HL-60 (cell line): ENCODE results near the gene ACACB.

ENCODE experiments used
- DNase-seq, 2 experiments: peaks; one replicate each; pipeline ENCODE4 v3.0.0-alpha.2; 2010 to 2020; ENCODE audit warnings: low read depth in 1 of 2, low spot score in 1 of 2
- H3K27ac ChIP-seq: fragments of 250-450 bp; sonication (Bioruptor Pico); replicated peaks from 2 replicates; pipeline ENCODE4 v1.5.1; 2020; ENCODE audit warnings: mild to moderate bottlenecking, moderate library complexity
- H3K27me3 ChIP-seq: fragments of 250-450 bp; sonication (Bioruptor Pico); 2 replicates; pipeline ENCODE4 v1.5.1; 2021; ENCODE audit warnings: mild to moderate bottlenecking, moderate library complexity; ENCODE audit not compliant: insufficient read depth, poor library complexity, severe bottlenecking
- H3K4me3 ChIP-seq: replicated peaks from 2 replicates; pipeline ENCODE4 v1.5.1; 2011; ENCODE audit warnings: mild to moderate bottlenecking, control low read depth, low read length; ENCODE audit not compliant: insufficient read depth
- GABPA ChIP-seq: IDR thresholded peaks from 2 replicates; pipeline ENCODE4 v1.6.1; 2012; ENCODE audit warnings: low read depth
- POLR2AphosphoS5 ChIP-seq: IDR thresholded peaks from 2 replicates; pipeline ENCODE4 v1.6.1; 2012; ENCODE audit warnings: low read depth
- SPI1 ChIP-seq: IDR thresholded peaks from 2 replicates; pipeline ENCODE4 v1.6.1; 2012; ENCODE audit warnings: low read depth, mild to moderate bottlenecking, borderline replicate concordance
- TF ChIP-seq, protein P1 (sequence below): IDR thresholded peaks from 2 replicates; pipeline ENCODE4 v1.6.1; 2012; ENCODE audit warnings: low read depth; ENCODE audit not compliant: insufficient replicate concordance
- TF ChIP-seq, protein P2 (sequence below): IDR thresholded peaks from one replicate; pipeline ENCODE4 v1.5.1; 2011; ENCODE audit warnings: low read length, control low read depth, inconsistent platforms; ENCODE audit not compliant: insufficient read depth

The ACACB gene

DNA sequence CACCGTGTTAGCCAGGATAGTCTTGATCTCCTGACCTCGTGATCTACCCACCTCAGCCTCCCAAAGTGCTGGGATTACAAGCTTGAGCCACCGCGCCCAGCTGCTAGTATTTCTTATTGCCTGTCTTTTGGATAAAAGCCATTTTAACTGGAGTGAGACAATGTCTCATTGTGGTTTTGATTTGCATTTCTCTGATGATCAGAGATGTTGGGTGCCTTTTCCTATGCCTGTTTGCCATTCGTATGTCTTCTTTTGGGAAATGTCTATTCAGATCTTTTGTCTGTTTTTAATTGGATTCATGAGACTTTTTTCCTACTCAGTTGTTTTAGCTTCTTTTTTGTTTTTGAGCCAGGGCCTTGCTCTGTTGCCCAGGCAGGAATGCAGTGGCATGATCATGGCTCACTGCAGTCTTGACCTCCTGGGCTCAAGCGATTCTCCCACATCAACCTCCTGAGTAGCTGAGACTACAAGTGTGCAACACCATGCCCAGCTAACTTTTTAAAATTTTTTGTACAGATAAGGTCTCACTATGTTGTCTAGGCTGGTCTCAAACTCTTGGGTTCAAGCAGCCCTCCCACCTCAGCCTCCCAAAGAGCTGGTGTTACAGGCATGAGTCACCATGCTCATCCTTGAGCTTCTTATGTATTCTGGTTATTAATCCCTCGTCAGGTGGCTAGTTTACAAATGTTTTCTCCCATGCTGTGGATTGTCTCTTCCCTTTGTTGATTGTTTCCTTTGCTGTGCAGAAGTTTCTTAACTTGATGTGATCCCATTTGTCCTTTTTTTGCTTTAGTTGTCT is 65.9 kb downstream of the ACACB start:
- TF ChIP-seq, protein P1, sequence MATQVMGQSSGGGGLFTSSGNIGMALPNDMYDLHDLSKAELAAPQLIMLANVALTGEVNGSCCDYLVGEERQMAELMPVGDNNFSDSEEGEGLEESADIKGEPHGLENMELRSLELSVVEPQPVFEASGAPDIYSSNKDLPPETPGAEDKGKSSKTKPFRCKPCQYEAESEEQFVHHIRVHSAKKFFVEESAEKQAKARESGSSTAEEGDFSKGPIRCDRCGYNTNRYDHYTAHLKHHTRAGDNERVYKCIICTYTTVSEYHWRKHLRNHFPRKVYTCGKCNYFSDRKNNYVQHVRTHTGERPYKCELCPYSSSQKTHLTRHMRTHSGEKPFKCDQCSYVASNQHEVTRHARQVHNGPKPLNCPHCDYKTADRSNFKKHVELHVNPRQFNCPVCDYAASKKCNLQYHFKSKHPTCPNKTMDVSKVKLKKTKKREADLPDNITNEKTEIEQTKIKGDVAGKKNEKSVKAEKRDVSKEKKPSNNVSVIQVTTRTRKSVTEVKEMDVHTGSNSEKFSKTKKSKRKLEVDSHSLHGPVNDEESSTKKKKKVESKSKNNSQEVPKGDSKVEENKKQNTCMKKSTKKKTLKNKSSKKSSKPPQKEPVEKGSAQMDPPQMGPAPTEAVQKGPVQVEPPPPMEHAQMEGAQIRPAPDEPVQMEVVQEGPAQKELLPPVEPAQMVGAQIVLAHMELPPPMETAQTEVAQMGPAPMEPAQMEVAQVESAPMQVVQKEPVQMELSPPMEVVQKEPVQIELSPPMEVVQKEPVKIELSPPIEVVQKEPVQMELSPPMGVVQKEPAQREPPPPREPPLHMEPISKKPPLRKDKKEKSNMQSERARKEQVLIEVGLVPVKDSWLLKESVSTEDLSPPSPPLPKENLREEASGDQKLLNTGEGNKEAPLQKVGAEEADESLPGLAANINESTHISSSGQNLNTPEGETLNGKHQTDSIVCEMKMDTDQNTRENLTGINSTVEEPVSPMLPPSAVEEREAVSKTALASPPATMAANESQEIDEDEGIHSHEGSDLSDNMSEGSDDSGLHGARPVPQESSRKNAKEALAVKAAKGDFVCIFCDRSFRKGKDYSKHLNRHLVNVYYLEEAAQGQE: no peak
- no peak for TF ChIP-seq POLR2AphosphoS5
- no peak for TF ChIP-seq SPI1
- Histone ChIP-seq H3K27me3 (no peaks in the 10 kb centered on the region), H3K4me3 (no peak overlapping the region), H3K27ac (no peak overlapping the region)
- DNase-seq: no peak

- Histone ChIP-seq H3K27me3 (no peaks in the 10 kb centered on the region), H3K4me3 (no peak overlapping the region), H3K27ac (no peak overlapping the region)
- no peak for DNase-seq
- no peak for TF ChIP-seq SPI1
- no peak for TF ChIP-seq GABPA
- TF ChIP-seq, protein P1: no peak
- TF ChIP-seq, protein P2, sequence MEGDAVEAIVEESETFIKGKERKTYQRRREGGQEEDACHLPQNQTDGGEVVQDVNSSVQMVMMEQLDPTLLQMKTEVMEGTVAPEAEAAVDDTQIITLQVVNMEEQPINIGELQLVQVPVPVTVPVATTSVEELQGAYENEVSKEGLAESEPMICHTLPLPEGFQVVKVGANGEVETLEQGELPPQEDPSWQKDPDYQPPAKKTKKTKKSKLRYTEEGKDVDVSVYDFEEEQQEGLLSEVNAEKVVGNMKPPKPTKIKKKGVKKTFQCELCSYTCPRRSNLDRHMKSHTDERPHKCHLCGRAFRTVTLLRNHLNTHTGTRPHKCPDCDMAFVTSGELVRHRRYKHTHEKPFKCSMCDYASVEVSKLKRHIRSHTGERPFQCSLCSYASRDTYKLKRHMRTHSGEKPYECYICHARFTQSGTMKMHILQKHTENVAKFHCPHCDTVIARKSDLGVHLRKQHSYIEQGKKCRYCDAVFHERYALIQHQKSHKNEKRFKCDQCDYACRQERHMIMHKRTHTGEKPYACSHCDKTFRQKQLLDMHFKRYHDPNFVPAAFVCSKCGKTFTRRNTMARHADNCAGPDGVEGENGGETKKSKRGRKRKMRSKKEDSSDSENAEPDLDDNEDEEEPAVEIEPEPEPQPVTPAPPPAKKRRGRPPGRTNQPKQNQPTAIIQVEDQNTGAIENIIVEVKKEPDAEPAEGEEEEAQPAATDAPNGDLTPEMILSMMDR: no peak
- TF ChIP-seq POLR2AphosphoS5: no peak
Measured at GRCh38 chr12:109185441-109185840, 69.1 kb downstream of the ACACB start.

DNA sequence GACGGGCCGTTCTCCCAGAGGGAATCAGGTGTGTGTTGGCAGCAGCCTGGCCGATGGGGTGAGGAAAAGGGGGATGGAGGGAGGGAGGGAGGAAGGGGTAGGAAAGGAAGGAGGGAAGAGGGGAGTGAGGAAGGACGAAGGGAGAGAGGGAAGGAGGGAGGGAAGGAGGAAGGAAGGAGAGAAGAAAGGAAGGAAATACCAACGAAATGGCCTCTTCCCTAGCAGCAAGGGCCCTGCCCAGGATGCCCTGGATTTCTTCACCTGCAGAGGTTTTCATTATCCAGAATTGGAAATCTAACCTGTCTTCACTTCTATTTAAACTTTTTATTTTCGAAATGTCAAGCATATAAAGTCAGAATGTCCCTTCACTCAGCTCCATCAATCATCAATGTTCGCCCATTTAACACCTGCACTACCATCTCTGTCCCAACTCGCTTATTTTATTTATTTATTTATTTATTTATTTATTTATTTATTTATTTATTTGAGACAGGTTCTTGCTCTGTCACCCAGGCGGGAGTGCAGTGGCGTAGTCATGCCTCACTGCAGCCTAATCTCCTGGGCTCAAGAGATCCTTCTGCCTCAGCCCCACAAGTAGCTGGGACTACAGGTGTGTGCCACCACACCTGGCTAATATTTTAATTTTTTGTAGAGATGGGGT is 70.7 kb downstream of the ACACB start:
- H3K27me3 ChIP-seq: no peaks in the 10 kb centered on the region
- TF ChIP-seq, protein P2: no peak
- TF ChIP-seq POLR2AphosphoS5: no peak
- H3K27ac ChIP-seq: no peak overlapping the region
- no peak for DNase-seq
- H3K4me3 ChIP-seq: no peak overlapping the region

DNA sequence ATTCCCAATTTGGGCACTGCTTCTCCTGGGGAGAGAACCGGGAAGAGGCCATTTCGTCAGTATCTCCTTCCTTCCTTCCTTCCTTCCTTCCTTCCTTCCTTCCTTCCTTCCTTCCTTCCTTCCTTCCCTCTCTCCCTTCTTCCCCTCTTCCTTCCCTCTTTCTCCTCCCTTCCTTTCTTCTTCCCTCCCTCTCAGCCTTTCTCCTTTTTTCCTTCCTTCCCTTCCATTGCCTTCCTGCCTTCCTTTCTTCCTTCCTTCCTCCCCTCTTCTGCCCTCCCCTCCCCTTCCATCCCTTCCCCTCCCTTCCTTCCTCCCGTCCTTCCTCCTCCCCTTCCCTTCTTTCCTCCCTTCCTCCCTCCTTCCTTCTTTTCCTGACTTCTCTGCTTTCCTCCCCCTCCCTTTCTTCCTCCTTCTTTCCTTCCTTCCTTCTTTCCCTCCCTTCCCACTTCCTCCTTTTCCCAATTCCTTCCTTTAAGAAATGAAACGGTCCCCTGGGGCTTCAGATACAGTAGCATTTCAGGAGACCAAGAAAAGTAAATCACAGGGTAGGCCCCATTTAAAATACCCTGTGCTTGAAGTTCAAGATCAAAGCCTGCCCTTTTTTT is 71.8 kb downstream of the ACACB start:
- TF ChIP-seq SPI1 (no peak), POLR2AphosphoS5 (no peak), GABPA (no peak)
- TF ChIP-seq, protein P2: no peak
- TF ChIP-seq, protein P1: no peak
- Histone ChIP-seq H3K4me3 (no peak overlapping the region), H3K27me3 (no peaks in the 10 kb centered on the region), H3K27ac (no peak overlapping the region)
- no peak for DNase-seq
